HuH-7.5 (cell line): ENCODE data around the gene TSKU.
"Not testable (repeated sequence)": the region's sequence is repeated elsewhere in the genome, so short reads cannot be mapped to it uniquely, and the experiment has no call there.

Source experiments
- DNase-seq: peaks from one replicate; pipeline ENCODE4 v3.0.0; 2011; ENCODE audit warnings: low spot score

The TSKU gene

DNA sequence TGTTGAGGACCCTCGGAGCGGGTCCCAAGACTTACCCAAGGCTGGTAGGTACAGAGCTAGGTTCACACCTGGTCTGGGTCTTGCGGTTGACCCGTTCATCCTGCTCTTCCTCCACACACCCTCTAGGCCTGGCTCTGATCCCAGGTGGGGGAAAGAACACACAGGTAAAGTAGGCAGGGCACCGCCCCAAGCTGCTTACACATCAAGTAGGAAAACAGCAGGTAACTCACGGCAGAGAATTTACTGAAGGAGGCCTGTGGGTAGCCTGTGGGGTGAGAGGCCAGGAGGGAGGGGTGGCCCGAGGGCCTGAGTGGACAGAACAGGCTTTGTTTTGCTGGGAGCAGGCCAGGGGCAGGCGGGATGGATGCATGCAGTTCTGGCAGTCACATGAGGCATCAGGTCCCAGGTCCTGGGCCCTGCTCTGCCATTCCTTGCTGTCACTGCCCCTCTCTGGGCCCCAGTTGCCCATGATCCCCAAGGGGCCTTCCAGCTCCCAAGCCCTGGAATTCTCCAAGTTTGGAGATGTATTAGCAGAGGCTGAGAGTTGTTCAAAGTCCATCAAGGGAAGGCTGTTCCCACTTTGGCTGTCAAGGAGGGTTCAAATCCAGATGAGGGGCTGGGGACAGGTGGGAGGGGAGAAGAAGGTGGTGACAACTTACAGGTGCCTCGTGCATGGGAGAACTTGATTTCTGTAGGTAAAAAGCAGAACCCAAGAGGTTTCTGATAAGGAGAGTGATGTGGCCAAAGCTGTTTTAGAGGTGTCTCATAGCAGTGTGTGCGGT is 5.7 kb downstream of the TSKU start:
- DNase-seq, result no peak

DNA sequence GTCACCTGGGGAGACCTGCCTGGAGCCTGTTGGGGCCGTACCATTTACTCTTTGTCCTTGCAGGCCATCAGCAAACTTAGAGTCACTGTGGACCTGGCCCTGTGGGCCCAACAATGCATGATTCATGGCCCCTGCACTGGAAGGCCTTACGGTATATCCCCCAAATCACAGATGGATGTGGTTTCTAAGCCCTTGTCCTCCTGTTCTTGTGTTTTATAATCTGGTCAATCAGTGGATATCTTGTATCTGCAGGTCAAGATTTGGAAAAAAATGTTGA is 6.2 kb downstream of the TSKU start:
- DNase-seq, result no peak

DNA sequence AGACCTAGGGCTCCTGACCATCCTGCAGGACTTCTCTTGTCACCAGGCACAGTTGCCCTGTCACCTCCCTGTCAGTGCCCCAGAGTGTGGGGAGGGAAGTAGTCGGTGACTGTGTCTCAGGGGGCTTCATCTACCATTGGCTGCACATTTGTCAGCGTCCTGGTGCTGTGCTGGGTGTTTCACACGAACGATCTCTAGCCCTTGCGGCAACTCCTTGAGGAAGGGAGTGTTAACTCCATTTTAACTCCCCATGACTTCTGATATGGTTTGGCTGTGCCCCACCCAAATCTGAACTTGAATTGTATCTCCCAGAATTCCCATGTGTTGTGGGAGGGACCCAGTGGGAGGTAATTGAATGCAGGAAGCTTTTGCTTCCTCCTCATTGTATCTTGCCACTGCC is 7.1 kb downstream of the TSKU start:
- DNase-seq, result no peak

DNA sequence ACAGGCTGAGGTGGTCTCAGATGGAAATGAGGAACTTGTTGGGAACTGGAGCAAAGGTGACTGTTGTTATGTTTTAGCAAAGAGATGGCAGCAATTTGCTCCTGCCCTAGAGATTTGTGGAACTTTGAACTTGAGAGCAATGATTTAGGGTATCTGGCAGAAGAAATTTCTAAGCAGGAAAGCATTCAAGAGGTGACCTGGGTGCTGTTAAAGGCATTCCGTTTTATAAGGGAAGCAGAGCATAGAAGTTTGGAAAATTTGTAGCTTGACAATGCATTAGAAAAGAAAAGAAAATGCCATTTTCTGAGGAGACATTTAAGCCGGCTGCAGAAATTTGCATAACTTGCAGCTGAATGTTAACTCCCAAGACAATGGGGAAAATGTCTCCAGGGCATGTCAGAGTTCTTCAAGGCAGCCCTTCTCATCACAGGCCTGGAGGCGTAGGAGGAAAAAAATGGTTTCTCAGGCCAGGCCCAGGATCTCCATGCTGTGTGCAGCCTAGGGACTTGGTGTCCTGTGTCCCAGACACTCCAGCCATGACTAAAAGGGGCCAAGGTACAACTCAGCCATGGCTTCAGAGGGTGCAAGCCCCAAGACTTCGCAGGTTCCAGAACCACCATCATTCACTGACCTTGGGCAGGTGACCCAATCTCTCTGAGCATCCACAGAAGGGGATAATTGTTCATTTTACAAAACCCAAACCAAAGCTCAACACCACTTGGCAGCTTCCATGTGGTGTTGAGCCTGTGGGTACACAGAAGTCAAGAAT is 8.0 kb downstream of the TSKU start:
- DNase-seq, result not testable (repeated sequence)

DNA sequence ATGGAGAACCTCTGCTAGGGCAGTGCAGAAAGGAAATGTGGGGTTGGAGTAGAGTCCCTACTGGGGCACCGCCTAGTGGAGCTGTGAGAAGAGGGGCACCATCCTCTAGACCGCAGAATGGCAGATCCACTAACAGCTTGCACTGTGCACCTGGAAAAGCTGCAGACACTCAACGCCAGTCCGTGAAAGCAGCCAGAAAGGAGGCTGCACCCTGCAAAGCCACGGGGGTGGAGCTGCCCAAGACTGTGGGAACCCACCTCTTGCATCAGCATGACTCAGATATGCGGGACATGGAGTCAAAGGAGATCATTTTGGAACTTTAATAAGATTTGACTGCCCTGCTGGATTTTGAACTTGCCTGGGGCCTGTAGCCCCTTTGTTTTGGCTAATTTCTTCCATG is 8.7 kb downstream of the TSKU start:
- no peak for DNase-seq

DNA sequence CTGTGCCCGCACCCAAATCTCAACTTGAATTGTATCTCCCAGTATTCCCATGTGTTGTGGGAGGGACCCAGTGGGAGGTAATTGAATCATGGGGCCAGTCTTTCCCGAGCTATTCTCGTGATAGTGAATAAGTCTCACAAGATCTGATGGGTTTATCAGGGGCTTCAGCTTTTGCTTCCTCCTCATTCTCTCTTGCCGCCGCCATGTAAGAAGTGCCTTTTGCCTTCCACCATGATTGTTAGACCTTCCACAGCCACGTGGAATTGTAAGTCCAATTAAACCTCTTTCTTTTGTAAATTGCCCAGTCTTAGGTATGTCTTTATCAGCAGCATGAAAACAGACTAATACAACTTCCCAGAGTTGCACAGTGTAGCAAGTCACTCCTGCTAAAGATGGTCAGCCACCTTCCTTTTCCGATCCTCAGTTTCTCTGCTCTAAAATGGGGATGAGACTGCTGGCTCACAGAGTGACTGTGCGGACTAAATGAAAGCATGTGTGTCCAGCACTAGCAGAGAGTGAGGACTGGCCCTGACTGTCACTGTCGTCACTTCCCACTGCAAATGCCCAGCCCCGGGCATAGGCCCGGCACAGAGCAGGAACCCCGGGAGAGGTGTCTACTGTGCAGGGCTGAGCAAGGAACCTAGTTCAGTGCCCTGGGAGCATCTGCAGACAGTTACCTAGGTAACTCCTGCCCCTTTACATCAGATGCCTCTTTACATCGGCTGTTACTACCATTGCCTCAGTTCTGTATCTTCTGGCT is 9.5 kb downstream of the TSKU start:
- no peak for DNase-seq

DNA sequence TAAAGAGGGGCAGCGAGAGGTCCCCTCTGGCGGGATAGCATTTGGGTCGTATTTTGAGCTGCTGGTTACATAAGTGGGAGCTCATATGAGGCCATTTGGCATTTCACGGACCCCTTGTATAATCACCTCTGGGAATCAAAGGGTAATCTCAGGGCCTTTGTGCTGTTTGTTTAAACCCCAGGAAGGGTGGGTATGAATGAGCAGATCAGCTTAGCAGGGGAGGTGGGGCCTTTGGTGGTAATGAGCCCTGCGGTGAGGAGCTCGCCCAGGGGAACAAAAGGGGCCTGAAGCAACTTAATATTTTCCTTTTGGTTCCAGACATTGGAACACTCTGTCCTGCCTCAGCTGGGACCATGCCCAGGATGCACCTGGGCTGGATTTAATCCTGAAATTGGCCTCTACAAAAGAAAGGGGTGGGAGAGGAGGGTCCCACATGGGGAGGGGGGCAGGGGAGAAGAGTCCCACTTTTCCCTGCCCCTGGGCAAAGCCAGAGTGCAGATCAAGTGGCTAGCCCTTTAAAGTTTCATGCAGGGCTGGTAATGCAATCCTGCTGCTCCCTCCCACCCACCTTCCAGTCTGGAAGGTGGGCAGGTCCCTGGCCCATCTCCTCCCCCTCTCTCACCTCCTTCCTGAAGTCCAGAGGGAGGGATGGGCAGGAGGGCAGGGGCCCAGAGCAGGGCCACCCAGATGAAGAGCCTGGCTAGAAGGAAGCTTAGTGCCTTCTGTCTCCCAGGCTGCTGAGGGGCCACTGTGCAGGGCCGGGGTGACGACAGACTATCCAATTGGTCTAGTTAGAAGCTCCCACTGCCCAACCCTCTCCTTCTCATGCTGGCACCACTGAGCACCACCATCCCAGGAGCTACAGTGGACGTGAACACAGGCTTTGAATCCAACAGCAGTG is 10.5 kb downstream of the TSKU start:
- no peak for DNase-seq

DNA sequence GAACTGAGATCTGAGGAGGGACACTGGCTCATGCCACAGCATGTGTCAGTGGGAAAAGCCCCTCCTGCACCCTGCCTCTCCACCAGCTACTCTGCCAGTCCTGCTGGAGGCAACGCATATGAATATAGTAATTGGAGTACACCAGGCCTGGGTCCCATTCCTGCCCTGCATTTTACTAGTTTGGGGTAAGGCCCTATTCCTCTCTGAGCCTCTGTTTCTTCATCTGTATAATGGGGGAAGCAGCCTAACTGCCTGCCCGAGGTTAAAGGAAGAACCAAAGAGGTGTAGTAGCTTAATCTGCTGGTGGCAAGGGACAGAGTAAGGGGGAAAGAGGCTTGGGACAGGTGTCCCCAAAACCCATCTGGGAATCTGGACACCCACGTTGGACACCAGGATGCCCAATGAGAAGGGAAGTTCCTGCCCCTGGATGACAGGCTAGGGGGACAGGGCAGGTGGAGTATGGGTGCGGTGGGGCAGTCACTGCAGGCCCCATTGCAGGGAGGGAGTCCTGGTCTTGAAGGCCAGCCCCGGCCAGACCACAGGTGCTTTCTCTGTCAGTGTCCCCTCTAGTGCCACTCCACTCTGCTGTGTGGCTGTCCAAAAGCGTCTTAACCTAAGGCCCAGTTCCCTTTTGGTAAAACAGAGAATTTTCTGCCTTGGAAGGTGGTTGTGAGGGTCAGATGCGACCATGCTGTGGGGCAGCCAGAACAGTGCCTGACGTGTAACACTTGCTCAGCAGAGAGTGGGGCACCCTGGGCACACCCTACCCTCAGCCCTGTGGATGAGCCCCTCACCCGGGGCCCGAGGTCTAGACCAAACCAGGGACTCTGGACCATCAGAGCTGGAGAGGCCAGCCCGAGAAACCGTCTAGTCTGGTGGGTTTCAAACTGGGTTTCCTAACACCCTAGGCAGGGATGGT is 11.5 kb downstream of the TSKU start:
- no peak for DNase-seq

DNA sequence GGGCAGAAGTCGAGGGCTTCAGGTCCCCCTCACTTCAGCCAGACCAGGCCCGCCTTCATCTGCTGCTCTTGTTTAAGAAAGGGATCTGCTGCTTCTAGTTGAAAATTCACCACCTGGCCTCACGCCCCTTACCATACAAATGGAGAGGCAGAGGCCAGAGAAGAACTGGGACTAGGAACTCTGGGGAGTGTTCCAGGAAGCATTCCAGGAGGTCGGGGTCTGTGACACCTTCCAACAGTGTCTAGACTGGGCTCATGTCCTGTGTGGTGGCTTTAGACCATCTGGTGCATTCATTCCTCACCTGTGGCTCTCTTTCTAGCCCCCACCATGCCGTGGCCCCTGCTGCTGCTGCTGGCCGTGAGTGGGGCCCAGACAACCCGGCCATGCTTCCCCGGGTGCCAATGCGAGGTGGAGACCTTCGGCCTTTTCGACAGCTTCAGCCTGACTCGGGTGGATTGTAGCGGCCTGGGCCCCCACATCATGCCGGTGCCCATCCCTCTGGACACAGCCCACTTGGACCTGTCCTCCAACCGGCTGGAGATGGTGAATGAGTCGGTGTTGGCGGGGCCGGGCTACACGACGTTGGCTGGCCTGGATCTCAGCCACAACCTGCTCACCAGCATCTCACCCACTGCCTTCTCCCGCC is 12.3 kb downstream of the TSKU start:
- no peak for DNase-seq

DNA sequence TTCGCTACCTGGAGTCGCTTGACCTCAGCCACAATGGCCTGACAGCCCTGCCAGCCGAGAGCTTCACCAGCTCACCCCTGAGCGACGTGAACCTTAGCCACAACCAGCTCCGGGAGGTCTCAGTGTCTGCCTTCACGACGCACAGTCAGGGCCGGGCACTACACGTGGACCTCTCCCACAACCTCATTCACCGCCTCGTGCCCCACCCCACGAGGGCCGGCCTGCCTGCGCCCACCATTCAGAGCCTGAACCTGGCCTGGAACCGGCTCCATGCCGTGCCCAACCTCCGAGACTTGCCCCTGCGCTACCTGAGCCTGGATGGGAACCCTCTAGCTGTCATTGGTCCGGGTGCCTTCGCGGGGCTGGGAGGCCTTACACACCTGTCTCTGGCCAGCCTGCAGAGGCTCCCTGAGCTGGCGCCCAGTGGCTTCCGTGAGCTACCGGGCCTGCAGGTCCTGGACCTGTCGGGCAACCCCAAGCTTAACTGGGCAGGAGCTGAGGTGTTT is 12.8 kb downstream of the TSKU start:
- DNase-seq, result no peak

DNA sequence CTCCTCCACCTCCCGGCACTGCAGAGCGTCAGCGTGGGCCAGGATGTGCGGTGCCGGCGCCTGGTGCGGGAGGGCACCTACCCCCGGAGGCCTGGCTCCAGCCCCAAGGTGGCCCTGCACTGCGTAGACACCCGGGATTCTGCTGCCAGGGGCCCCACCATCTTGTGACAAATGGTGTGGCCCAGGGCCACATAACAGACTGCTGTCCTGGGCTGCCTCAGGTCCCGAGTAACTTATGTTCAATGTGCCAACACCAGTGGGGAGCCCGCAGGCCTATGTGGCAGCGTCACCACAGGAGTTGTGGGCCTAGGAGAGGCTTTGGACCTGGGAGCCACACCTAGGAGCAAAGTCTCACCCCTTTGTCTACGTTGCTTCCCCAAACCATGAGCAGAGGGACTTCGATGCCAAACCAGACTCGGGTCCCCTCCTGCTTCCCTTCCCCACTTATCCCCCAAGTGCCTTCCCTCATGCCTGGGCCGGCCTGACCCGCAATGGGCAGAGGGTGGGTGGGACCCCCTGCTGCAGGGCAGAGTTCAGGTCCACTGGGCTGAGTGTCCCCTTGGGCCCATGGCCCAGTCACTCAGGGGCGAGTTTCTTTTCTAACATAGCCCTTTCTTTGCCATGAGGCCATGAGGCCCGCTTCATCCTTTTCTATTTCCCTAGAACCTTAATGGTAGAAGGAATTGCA is 13.5 kb downstream of the TSKU start:
- DNase-seq, result no peak

DNA sequence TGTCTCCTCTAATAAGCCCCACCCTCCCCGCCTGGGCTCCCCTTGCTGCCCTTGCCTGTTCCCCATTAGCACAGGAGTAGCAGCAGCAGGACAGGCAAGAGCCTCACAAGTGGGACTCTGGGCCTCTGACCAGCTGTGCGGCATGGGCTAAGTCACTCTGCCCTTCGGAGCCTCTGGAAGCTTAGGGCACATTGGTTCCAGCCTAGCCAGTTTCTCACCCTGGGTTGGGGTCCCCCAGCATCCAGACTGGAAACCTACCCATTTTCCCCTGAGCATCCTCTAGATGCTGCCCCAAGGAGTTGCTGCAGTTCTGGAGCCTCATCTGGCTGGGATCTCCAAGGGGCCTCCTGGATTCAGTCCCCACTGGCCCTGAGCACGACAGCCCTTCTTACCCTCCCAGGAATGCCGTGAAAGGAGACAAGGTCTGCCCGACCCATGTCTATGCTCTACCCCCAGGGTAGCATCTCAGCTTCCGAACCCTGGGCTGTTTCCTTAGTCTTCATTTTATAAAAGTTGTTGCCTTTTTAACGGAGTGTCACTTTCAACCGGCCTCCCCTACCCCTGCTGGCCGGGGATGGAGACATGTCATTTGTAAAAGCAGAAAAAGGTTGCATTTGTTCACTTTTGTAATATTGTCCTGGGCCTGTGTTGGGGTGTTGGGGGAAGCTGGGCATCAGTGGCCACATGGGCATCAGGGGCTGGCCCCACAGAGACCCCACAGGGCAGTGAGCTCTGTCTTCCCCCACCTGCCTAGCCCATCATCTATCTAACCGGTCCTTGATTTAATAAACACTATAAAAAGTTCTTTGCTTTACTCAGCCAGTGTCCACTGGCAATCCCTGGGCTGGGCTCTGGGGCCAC is 14.4 kb downstream of the TSKU start:
- no peak for DNase-seq

DNA sequence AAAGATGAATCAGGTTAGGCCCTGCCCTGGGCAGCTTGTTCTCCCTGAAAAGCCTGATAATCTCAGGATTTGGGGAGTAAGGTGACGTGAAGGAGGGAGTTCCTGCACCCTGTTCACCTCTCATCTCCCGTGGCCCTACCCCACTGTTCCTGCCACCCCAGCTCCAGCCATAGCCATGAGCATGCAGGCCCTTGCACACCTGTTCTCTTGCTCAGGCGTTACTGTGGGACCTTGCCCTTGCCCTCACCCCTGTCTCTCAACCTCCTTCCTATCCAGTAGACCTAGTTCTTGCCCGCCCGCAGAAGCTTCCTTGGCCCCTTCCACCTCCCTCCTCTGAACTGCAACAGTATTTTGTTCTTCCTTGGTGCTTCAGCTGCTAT is 15.0 kb downstream of the TSKU start:
- DNase-seq, result no peak

DNA sequence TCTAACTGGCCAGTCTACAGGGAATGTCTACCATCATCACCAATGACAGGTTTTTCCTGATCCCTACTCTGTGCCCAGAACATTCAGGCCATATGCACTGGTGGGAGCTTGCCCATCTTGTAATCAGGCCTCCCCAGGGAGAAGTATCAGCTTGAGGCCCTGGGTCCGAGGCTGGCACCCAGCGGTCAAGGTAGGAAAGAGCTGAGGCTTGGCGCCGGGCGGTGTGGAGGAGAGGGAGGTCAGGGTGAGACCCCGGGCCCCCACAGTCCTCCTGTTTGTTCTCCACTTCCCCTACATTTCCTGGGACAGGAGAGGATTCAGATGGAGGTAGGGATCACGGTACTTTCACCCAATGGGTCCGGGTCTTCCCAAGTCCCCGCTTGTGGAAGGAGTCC is 15.5 kb downstream of the TSKU start:
- DNase-seq, result peak; percentile 3

DNA sequence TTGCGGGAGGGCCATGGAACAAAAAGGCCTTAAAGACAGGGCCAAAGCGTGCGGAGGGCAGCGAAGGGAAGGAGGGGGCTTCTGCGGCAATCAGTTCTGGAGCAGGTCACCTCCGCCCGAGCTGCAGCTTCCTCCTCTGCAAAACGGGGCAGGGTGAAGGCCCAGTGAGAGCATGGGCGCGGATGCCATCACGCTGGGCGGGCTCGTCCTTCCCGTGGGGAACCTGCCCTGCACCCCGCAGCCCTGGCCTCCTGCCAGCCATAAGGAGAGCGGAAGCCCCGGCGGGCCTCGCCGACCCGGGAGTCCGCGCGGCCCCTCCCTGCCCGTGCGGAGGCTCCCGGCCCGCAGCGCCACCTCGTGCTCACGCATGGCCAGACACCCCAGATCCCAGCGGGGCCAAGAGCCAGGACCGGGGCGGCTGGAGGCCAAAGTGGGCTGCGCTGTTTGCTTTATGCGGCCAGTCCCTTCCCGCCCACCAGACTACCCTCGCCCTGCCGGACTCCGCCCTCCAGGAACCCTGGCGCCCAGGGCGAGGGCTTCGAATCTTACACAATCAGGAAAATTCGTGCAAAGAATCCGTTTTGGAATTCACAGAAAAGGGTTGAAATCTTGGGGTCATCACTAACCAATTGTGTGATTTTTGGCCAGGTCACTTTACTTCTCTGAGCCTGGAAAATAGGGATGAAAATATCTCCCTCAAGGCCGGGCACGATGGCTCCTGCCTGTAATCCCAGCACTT is 16.1 kb downstream of the TSKU start:
- peak; percentile 73 for DNase-seq

DNA sequence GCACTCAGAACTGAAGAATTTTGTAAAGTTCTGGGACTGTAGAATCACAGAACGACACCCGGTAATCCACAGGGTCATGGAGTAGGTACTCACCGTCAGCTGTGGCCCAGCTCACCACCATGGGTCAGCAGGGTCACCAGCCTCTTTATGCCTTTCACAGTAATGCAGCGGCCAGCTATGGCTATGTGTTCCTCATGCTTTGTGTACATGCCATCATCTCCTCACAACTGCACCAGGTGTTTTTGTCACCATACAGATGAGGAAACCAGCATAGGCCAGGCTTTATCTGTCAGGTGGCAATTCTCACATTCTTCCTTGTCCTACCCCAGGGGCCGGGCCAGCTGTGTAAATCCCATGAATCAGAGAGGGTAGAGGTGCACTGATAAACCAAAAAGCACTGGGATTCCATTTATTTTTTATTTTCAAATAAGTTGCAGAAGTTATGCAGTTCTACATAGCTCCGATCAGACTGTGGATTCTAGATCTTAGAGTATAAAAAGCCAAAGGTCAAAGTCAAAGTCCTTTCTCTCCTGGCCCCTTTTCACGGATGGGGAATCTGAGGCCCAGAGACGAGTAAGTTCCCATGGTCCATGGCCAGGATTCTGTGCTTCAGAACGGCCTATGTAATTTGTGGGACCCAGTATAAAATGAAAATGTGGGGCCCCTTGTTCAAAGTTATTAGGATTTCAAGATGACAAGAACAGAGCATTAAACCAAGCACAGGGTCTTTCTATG is 17.5 kb downstream of the TSKU start:
- peak; percentile 18 for DNase-seq

DNA sequence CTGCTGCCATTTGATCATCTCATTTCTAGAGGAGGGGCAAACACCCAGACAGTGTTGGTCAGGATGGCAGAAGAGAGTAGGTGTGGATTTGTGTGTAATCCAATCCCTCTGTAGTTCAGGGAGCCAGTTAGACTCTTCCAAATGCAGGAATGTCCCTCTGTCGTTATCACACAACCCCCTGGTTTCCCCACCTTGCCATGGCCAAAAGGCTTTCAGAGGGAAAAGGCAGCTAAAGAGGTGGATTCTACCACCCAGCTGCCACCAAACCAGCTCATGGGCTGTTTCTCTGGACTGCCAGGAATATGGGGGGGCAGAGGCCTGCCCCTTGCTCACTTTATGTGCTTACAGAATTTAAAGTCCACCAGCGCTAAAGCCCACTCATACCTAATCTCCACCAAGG is 18.1 kb downstream of the TSKU start:
- peak; percentile 11 for DNase-seq
